HT-29 (cell line): ENCODE data around the gene TCN1. TPM values are rescaled to one million over a fixed set of nuclear protein-coding genes. Genes with fewer than 3 reads are reported as not detected.
"Not testable (repeated sequence)": the region's sequence is repeated elsewhere in the genome, so short reads cannot be mapped to it uniquely, and the experiment has no call there.

ENCODE experiments used
- DNase-seq: peaks from one replicate; pipeline ENCODE4 v3.0.0-alpha.2; 2015; ENCODE audit warnings: low spot score
- total RNA-seq: library from RNA; depleted of rRNA; stranded (reverse); fragments of >200 nt; shearing (Covaris generic); gene quantifications from 2 replicates; pipeline ENCODE4 v1.2.3, GENCODE V29; 2014; rRNA removed

TCN1 gene, protein sequence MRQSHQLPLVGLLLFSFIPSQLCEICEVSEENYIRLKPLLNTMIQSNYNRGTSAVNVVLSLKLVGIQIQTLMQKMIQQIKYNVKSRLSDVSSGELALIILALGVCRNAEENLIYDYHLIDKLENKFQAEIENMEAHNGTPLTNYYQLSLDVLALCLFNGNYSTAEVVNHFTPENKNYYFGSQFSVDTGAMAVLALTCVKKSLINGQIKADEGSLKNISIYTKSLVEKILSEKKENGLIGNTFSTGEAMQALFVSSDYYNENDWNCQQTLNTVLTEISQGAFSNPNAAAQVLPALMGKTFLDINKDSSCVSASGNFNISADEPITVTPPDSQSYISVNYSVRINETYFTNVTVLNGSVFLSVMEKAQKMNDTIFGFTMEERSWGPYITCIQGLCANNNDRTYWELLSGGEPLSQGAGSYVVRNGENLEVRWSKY
- total RNA-seq, result 1.4 and 4.2 TPM in 2 replicates

- DNase-seq, result peak; percentile 81
Measured at GRCh38 chr11:59866397-59866796, at the start of gene TCN1. Gene TCN1, minus strand, starts transcription at chr11:59866487. Its CDS starts 17 bp downstream, at chr11:59866470.

GRCh38 chr11:59903569-59903968 lies 37.3 kb upstream of the TCN1 start:
- not testable (repeated sequence) for DNase-seq

DNA sequence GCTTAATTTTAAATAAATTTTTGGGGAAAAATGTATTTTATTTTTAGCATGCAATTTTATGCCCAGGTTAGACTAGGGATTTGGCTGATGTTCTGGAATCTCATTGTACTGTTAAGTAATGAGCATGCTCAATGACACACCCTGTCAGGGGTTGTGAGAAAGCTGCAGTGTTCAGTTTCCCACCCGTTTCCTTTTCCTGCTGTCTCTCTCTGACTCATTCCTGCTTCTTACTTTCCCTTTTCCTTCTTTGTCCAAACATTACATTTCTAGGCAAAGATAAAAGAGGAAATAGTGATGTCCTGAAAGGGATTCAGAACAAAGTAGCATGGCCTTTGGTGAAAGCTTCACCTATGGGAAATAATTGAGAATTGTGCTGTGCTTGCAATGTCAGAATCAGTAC lies 35.0 kb upstream of the TCN1 start:
- DNase-seq, result peak; percentile 70

- no peak for DNase-seq
Measured at GRCh38 chr11:59900366-59901126, 34.3 kb upstream of the TCN1 start.

- no peak for DNase-seq
Measured at GRCh38 chr11:59899532-59899931, 33.2 kb upstream of the TCN1 start.

- DNase-seq, result peak; percentile 46
Measured at GRCh38 chr11:59898650-59899049, 32.4 kb upstream of the TCN1 start.

DNA sequence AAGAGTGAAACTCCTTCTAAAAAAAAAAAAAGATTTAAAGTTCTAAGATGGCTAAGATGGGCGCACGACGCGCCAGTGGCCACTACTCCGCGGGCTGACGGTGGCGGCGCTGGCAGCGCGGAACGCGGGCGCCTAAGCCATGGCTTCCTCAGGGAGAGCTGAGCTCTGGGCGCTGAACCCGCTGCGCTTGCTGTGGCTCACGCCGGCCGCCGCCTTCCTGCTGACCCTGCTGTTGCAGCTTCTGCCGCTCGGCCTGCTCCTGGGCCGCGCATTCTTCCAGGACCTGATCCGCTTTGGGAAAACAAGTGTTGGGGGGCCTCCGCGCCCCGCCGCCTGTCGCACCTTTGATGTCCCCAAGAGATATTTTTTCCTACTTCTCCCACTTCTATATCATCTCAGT lies 31.8 kb upstream of the TCN1 start:
- DNase-seq, result no peak

- no peak for DNase-seq
Measured at GRCh38 chr11:59894616-59895015, 28.3 kb upstream of the TCN1 start.

GRCh38 chr11:59891781-59892181 lies 25.5 kb upstream of the TCN1 start:
- no peak for DNase-seq

- DNase-seq, result not testable (repeated sequence)
Measured at GRCh38 chr11:59887156-59887555, 20.9 kb upstream of the TCN1 start.

- no peak for DNase-seq
Measured at GRCh38 chr11:59883597-59883996, 17.3 kb upstream of the TCN1 start.

GRCh38 chr11:59879567-59879966 lies 13.3 kb upstream of the TCN1 start:
- DNase-seq, result no peak

- DNase-seq, result no peak
Measured at GRCh38 chr11:59878575-59878974, 12.3 kb upstream of the TCN1 start, which contains the start of gene OOSP3. Gene OOSP3, plus strand, starts transcription at chr11:59878782. Its CDS starts 27 bp downstream, at chr11:59878809.

DNA sequence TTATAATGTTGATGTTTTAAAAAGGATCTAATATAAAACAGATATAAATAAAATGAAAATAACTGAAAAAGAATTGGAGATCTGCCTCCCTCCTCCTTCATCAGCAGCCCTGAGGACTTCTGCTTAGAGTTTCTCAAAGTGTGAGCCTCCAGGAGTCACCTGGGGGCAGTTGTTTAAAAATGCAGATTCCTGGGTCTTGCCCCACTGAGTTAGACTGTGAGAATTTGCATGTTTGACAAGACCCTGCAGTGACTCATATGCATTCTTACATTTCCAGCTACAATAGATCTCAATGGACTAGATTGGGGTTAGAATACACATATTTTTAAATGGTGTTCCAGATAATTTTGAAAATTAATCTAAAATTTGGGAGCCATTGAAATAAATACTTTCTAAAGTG lies 11.5 kb upstream of the TCN1 start:
- no peak for DNase-seq

DNA sequence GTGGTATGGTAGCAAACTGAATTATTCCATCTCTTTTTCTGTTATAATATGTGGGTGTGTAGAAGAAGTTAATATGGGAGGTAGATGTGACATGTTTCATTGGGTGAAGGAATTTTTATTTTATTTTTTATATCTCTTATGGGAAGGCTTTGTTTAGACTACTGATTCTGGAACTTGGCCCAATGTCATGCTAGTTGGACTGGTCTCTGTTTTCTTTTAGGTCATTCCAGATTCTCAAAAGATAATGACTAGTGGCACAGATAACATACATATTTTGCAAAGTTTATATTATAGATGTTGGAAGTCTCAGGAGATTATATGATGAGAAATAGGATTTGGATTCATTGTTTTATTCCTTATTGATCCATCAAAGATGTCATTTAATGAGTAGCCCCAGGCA lies 11.0 kb upstream of the TCN1 start:
- no peak for DNase-seq

- DNase-seq, result no peak
Measured at GRCh38 chr11:59875856-59876519, 9.7 kb upstream of the TCN1 start.

- DNase-seq, result no peak
Measured at GRCh38 chr11:59872076-59872475, 5.8 kb upstream of the TCN1 start.

GRCh38 chr11:59867946-59868345 lies 1.7 kb upstream of the TCN1 start:
- no peak for DNase-seq

- no peak for DNase-seq
Measured at GRCh38 chr11:59866836-59867235, 549 bp upstream of the TCN1 start.

DNA sequence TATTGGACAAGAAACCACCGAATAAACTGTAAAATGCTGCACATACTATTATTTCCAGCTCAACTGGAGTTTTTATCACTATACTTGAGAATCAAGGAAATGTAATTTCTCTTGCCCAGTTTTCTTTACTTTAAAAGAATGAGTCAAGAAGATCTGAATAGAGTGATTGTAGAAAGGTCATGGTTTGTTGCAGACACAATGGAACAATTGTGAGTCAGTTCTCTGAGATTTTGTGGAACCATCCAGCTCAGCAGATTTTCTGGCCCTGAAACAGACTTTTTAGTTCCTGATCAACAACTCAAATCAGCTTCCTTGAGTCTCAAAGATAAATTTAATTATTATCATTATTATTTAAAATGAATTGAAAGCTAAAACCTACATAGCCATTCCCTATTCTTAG lies 1.3 kb downstream of the TCN1 start:
- DNase-seq, result peak; percentile 62

GRCh38 chr11:59862252-59862651 lies 4.0 kb downstream of the TCN1 start:
- DNase-seq, result no peak

DNA sequence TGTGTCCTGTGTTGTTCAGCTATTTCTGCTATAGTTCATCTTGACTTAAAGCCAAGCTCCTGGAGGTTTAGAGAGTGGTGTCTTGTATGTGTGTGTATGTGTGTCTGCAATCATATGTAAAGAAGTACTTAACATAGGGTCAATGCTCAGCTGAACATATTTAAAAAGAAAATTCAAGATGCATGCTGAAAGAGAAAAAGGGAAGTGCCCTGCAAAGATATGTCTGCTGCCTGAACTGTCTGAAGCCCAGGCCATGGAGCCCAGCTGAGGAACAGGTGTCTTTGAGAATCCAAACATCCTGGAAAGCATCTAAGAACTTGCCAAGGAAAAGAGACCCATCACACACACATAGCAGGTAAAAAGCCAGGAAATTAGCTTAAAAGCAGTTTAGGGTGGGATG lies 6.6 kb downstream of the TCN1 start:
- no peak for DNase-seq
